Right ventricle myocardium inferior (tissue), 1 donor: ENCODE data around the gene DNAJC17. TPM values are rescaled to one million over a fixed set of nuclear protein-coding genes. Genes with fewer than 3 reads are reported as not detected.

ENCODE experiments used
- ATAC-seq: fragments of 200-7000 bp; cut with Tn5 transposase; one replicate; pipeline ENCODE4 v1.9.1; 2020; ENCODE audit warnings: mild to moderate bottlenecking, moderate library complexity
- DNase-seq: peaks from one replicate; pipeline ENCODE4 v3.0.0; 2021; ENCODE audit errors: missing footprints
- intact Hi-C: fragments of 100-400 bp; cut with DNase I; formaldehyde crosslinking; loops from one replicate; pipeline ENCODE4 v1.11.0; 2022
- total RNA-seq: library from RNA; stranded (reverse); fragmentation: NEBNext Ultra II Directional; extraction: Animal tissue kit (Norgen Biotek cat#: 25700); gene quantifications from one replicate; pipeline ENCODE4 v1.2.1, GENCODE V29; 2021
- donor health status: DM: no; HTN: yes; CAD: no; lungs with severe emphysema.

Gene DNAJC17
- total RNA-seq, 1 donor from 2014 or later = 19.7 TPM

GRCh38 chr15:40799523-40799922, 7.8 kb downstream of the DNAJC17 start:
- ATAC-seq (no peak), DNase-seq (no peak)
- intact Hi-C loops = no loop called here

GRCh38 chr15:40796512-40796911, 10.8 kb downstream of the DNAJC17 start:
- ATAC-seq (no peak), DNase-seq (no peak)
- intact Hi-C loops = no loop called here

GRCh38 chr15:40796041-40796440, 11.2 kb downstream of the DNAJC17 start:
- ATAC-seq (no peak), DNase-seq (no peak)
- intact Hi-C loops = no loop called here

GRCh38 chr15:40793216-40793989, 13.9 kb downstream of the DNAJC17 start:
- no peak for ATAC-seq
- no peak for DNase-seq
- intact Hi-C loops = no loop called here

- intact Hi-C loops = no loop called here
- DNase-seq = no peak
- ATAC-seq = no peak
Observed at GRCh38 chr15:40792394-40792793, 14.9 kb downstream of the DNAJC17 start.

GRCh38 chr15:40790718-40791117, 16.6 kb downstream of the DNAJC17 start:
- ATAC-seq (no peak), DNase-seq (no peak)
- intact Hi-C loops = no loop called here

GRCh38 chr15:40789999-40790398, 17.3 kb downstream of the DNAJC17 start:
- DNase-seq = no peak
- ATAC-seq = no peak
- intact Hi-C loops = no loop called here

- ATAC-seq = no peak
- DNase-seq = peak; percentile 16
- intact Hi-C loops = no loop called here
Observed at GRCh38 chr15:40789119-40789518, 18.2 kb downstream of the DNAJC17 start.

GRCh38 chr15:40787991-40788390, 19.3 kb downstream of the DNAJC17 start:
- no peak for DNase-seq
- no peak for ATAC-seq
- intact Hi-C loops = no loop called here

- intact Hi-C loops = no loop called here
- no peak for ATAC-seq
- DNase-seq = no peak
Observed at GRCh38 chr15:40787344-40787841, 19.9 kb downstream of the DNAJC17 start.

- no peak for DNase-seq
- ATAC-seq = no peak
- intact Hi-C loops = loop anchor here (2.0 kb wide), 1 partner anchor 107 kb away; no protein-coding TSS in a partner anchor
Observed at GRCh38 chr15:40785814-40786213, 21.5 kb downstream of the DNAJC17 start.

GRCh38 chr15:40785164-40785563, 22.1 kb downstream of the DNAJC17 start:
- DNase-seq = no peak
- intact Hi-C loops = loop anchor here (2.0 kb wide), 1 partner anchor 108 kb away; no protein-coding TSS in a partner anchor
- ATAC-seq = no peak

- ATAC-seq (peak; percentile 44), DNase-seq (peak; percentile 80)
- intact Hi-C loops = no loop called here
Observed at GRCh38 chr15:40782609-40783227, 24.6 kb downstream of the DNAJC17 start.

GRCh38 chr15:40776537-40777141, 30.6 kb downstream of the DNAJC17 start:
- peak; percentile 20 for ATAC-seq
- intact Hi-C loops = no loop called here
- DNase-seq = no peak

- ATAC-seq (no peak), DNase-seq (no peak)
- intact Hi-C loops = no loop called here
Observed at GRCh38 chr15:40775740-40776536, 31.3 kb downstream of the DNAJC17 start.

- DNase-seq = no peak
- no peak for ATAC-seq
- intact Hi-C loops = no loop called here
Observed at GRCh38 chr15:40775007-40775406, 32.3 kb downstream of the DNAJC17 start.

GRCh38 chr15:40773902-40774301, 33.4 kb downstream of the DNAJC17 start:
- intact Hi-C loops = no loop called here
- ATAC-seq = peak; percentile 16

GRCh38 chr15:40773496-40773895, 33.8 kb downstream of the DNAJC17 start:
- intact Hi-C loops = no loop called here
- ATAC-seq = no peak
- DNase-seq = no peak

More at GRCh38 chr15:40773902-40774301, 33.4 kb downstream of the DNAJC17 start:
- DNase-seq = no peak

- DNase-seq = no peak
- intact Hi-C loops = no loop called here
- ATAC-seq = no peak
Observed at GRCh38 chr15:40772014-40772413, 35.3 kb downstream of the DNAJC17 start.
